ENCODE data around the gene MSH3.

DNA sequence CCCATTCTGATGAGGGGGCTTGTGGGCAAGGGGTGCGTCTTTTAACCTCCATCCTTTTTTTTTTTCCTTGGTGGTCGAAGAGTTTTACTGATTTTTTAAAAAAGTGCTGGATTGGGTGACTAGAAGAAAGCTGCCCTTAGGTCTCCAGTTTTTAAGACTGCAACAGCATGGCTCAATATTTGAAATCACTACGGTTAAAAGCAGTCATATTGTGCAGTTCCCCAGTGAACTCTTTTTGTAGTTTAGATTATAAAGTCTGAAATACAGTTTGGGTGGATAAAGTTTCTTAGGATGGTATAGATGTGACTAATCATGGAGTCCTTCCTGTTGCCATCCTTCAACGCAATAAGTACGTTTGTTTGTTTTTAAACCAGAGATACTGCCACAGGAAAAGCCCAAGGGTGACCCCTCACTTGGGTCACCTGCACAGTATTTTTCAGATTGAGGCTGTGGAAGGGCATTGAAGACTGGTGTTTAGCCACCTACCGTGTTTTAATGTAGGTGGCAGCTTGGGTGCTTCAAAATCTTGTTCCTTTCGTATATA lies 851 bp downstream of the MSH3 start:
- TF ChIP-seq NFIC (IDR thresholded peaks at IDR 0.05; ENCODE audit: borderline replicate concordance) (no peak), CHD2 (IDR thresholded peaks at IDR 0.05; ENCODE audit: low read length, partially characterized antibody) (no peak), TEAD4 (IDR thresholded peaks at IDR 0.05; ENCODE audit: borderline replicate concordance, insufficient read depth) (no peak), RAD21 (IDR thresholded peaks at IDR 0.05; ENCODE audit: low read length) (no peak), TAF1 (IDR thresholded peaks at IDR 0.05; ENCODE audit: borderline replicate concordance, low read depth, low read length) (no peak; the same call in 1 of the 2 replicates), JUND (IDR thresholded peaks at IDR 0.05) (no peak), RCOR1 (IDR thresholded peaks at IDR 0.05; ENCODE audit: low read length) (no peak), USF2 (IDR thresholded peaks at IDR 0.05; ENCODE audit: borderline replicate concordance, low read depth, low read length) (no peak), GABPA (IDR thresholded peaks at IDR 0.05; ENCODE audit: low read depth) (no peak)
- TF ChIP-seq, protein P1, sequence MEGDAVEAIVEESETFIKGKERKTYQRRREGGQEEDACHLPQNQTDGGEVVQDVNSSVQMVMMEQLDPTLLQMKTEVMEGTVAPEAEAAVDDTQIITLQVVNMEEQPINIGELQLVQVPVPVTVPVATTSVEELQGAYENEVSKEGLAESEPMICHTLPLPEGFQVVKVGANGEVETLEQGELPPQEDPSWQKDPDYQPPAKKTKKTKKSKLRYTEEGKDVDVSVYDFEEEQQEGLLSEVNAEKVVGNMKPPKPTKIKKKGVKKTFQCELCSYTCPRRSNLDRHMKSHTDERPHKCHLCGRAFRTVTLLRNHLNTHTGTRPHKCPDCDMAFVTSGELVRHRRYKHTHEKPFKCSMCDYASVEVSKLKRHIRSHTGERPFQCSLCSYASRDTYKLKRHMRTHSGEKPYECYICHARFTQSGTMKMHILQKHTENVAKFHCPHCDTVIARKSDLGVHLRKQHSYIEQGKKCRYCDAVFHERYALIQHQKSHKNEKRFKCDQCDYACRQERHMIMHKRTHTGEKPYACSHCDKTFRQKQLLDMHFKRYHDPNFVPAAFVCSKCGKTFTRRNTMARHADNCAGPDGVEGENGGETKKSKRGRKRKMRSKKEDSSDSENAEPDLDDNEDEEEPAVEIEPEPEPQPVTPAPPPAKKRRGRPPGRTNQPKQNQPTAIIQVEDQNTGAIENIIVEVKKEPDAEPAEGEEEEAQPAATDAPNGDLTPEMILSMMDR (IDR thresholded peaks at IDR 0.05): no peak
